Measurements from ENCODE around the gene SBF2.

DNA sequence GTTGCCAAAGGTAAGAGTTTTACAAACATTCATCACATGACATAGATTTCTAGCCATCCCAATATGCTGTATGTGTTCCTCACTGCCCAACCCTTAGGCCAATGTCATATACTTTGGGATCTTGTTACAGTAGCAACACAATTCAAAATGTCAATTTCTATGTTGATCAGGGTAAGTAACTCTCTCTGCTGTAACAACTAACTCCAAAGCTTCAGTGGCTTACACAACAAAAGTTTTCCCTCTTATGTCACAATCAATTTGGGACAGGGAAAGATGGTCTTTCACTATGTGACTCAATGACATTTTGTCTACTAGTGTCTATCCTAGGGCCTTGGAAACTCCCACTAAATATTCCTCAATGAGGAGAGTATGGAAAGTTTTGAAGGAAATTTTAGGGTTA, 144.5 kb downstream of the SBF2 start:
- TF ChIP-seq POLR2A (IDR thresholded peaks at IDR 0.05), result no peak
- TF ChIP-seq, protein P1, sequence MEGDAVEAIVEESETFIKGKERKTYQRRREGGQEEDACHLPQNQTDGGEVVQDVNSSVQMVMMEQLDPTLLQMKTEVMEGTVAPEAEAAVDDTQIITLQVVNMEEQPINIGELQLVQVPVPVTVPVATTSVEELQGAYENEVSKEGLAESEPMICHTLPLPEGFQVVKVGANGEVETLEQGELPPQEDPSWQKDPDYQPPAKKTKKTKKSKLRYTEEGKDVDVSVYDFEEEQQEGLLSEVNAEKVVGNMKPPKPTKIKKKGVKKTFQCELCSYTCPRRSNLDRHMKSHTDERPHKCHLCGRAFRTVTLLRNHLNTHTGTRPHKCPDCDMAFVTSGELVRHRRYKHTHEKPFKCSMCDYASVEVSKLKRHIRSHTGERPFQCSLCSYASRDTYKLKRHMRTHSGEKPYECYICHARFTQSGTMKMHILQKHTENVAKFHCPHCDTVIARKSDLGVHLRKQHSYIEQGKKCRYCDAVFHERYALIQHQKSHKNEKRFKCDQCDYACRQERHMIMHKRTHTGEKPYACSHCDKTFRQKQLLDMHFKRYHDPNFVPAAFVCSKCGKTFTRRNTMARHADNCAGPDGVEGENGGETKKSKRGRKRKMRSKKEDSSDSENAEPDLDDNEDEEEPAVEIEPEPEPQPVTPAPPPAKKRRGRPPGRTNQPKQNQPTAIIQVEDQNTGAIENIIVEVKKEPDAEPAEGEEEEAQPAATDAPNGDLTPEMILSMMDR (IDR thresholded peaks at IDR 0.05 in 8 of 11, conservative IDR thresholded peaks at IDR 0.05 in 3 of 11), result no peak
- no peak for TF ChIP-seq POLR2AphosphoS5 (IDR thresholded peaks at IDR 0.05)

Data from spleen (tissue), 7 donors.